OCI-LY7 (cell line): ENCODE measurements around the gene RACGAP1.

Source experiments
- CTCF ChIP-seq: fragments of 200-600 bp; sonication (generic); conservative IDR thresholded peaks from 2 replicates; pipeline ENCODE4 v1.5.1; 2014; ENCODE audit warnings: mild to moderate bottlenecking, antibody characterized with exemption, low read length, moderate library complexity, mixed read lengths
- EZH2phosphoT487 ChIP-seq: fragments of 200-600 bp; sonication (generic); IDR thresholded peaks from 2 replicates; pipeline ENCODE4 v1.6.1; 2018; ENCODE audit warnings: low read depth, borderline replicate concordance, mild to moderate bottlenecking, mixed run types, antibody characterized with exemption, low read length, moderate library complexity, mixed read lengths

- no peak for TF ChIP-seq CTCF
- TF ChIP-seq EZH2phosphoT487, result no peak
Observed at GRCh38 chr12:50049254-50050118, 24.2 kb upstream of the RACGAP1 start.
